ENCODE measurements around the gene SYNM.

SYNM gene

DNA sequence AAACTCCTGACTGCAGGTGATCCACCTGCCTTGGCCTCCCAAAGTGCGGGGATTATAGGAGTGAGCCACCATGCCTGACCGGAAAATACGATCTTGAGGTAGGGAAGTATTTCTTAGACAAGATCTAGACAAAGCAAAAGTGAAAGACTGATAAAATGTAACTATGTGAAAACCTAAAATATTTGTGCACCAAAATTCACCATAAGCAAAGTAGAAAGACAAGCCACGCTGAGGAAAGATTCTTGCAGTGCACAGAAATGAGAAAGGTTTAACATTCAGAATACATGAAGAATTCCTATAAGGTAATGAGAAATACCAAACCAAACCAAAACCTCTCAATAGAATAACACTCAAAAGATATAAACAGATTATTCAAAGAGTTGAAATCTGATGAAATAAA lies 35.7 kb downstream of the SYNM start:
- DNase-seq (ENCODE audit: low spot score) (no peak), FAIRE-seq (no peak)

DNA sequence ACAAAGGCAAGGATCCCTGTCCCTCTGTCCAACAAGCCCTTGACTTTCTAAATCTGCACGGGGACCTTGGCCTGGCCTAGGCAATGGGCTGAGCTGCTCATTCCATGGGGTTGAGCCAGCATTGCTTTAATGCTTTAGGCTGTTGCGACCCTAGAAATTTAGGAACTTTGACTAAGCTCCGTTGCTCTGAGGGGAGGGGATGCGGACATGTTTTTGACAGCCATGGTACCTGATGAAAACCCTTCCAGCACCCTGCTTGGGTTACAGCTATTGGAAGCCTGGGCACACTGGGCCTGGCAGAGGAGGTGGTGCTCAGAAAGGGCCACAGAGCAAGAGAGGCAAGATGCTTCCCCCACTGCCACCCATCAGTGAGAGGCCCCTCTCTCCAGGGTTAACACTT lies 37.1 kb downstream of the SYNM start:
- DNase-seq (ENCODE audit: low spot score), result no peak

GRCh38 chr15:99142562-99142961 lies 37.7 kb downstream of the SYNM start:
- DNase-seq (ENCODE audit: low spot score) (no peak), FAIRE-seq (no peak)

More for the DNA sequence above, 37.1 kb downstream of the SYNM start:
- FAIRE-seq, result no peak

GRCh38 chr15:99143242-99143641 lies 38.4 kb downstream of the SYNM start:
- FAIRE-seq, result no peak

DNA sequence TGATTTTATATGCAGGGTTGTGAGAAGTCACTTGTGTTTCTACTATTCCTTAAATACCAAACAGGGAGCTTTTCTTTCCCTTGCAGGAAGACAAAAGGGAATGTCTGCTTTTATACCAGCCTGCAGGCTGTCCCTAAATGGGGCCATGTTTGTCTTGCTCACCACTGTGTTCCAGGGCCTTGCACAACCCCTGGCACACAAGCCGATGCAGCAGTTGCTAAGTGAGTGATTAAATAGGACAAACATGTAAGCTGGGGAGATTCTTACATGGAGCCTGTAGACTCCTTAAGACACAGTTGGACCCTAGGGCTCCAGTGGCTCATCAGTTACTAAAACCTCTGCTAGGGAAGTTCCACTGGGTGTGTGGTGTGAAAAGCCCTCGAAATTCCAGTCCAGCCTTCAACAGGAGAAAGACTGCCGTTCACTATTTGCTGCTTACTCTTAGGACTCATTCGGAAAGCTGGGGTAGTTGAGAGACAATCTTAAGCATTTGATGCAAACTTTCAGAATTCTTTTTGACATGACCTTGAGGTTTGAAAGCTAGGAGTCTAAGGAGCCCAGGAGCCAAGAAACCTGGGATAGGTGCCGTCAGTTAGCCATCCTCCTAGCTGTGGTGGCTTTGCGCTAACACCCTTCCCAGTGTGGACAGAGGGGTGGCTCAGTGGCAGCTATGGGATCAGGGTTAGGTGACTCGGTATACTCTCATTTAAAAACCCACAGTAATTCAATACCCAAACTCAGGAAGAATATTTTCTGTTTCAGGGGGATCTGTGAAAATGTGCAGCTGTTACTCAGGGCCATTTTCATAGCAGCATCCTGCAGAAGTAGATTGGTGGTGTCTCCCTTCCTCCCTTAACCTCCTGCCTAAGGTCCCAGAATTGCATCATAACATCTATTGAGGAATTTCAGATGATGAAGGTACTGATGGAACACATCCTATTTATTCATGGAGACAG lies 39.1 kb downstream of the SYNM start:
- DNase-seq (ENCODE audit: low spot score) (no peak), FAIRE-seq (no peak)

More at GRCh38 chr15:99143242-99143641, 38.4 kb downstream of the SYNM start:
- no peak for DNase-seq (ENCODE audit: low spot score)

GRCh38 chr15:99145005-99145404 lies 40.1 kb downstream of the SYNM start:
- no peak for DNase-seq (ENCODE audit: low spot score)
- FAIRE-seq, result no peak

- FAIRE-seq (no peak), DNase-seq (ENCODE audit: low spot score) (no peak)
These were observed 40.9 kb downstream of the SYNM start for GRCh38 chr15:99145778-99146177.

GRCh38 chr15:99146661-99147060 lies 41.8 kb downstream of the SYNM start:
- DNase-seq (ENCODE audit: low spot score), result no peak
- FAIRE-seq, result no peak

- DNase-seq (ENCODE audit: low spot score), result no peak
- no peak for FAIRE-seq
These were observed 44.0 kb downstream of the SYNM start for GRCh38 chr15:99148851-99149276.

GRCh38 chr15:99149366-99149765 lies 44.5 kb downstream of the SYNM start:
- no peak for FAIRE-seq

DNA sequence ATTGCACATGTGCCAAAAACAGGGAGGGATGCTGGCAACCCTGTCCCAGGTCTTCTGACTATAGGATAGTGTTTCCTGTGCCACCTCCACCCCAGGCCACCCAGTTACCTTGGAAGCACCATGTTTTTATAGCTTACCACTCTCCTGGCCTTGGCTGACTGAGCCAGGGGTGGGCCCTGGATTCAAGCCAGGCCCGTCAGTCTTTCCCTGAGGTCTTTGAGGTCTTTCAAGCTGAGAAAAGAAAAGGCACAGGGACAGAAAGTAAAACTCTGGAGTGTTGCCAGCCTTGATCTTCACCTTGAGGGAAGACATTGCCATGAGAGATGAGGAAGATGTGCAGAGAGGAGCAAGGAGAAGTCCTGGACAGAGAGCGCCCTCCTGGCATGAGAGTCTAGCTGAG lies 46.3 kb downstream of the SYNM start:
- DNase-seq (ENCODE audit: low spot score) (no peak), FAIRE-seq (no peak)

More at GRCh38 chr15:99149366-99149765, 44.5 kb downstream of the SYNM start:
- no peak for DNase-seq (ENCODE audit: low spot score)

GRCh38 chr15:99153026-99153535 lies 48.2 kb downstream of the SYNM start:
- DNase-seq (ENCODE audit: low spot score) (no peak), FAIRE-seq (no peak)

DNA sequence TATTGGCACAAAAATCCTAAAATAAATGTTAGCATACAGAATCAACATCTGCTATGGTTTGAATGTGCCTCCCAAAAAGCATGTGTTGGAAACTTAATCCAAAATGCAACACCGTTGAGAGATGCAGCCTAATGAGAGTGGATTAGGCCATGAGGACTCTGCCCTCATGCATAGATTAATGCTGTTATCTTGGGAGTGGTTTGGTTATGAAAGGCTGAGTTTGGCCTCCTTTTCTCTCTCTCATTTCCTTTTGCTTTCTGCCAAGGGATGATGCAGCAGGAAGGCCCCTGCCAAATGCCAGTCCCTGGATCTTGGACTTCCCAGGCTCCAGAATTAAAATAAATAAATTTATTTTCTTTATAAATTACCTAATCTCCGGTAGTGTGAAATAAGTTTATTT lies 49.4 kb downstream of the SYNM start:
- DNase-seq (ENCODE audit: low spot score), result no peak
- no peak for FAIRE-seq

DNA sequence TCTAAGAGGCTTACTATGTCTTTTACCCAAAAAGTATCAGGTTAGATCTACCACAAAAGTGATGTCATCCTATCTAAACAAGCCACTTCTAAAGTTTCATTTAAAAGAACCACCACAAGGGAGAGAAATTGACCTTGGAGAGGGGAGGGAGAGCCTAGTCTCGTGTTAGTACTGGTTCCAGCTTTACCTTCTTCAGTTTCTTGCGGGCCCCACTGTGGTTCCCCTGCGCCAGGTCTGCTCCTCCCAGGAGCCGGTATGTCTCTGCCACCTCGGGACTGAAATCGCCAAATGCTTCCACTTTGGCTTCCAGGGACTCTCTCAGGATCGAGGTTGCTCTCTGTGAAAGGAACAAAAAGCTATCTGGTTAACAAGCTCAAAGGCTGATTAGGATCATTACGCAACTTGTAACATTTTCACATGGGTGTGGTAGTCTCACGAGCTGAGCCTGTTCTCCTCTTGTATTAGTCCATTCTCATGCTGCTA lies 51.1 kb downstream of the SYNM start:
- DNase-seq (ENCODE audit: low spot score), result no peak
- no peak for FAIRE-seq

DNA sequence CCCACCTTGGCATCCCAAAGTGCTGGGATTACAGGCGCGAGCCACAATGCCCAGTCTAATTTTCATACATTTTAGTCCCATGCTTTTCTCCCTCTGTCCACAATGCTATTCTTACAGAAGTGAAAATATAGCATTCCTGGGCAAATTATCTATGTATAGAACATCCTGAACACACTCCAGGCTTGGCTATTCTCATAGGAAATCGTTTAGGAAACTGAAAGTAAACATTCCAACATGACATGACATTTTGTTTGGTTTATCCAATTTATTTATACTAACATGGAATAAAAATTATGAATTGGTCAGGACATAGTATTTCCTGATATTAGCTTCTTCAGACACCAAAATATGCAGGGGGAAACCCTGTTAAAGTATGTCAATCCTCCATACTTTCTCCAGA lies 52.6 kb downstream of the SYNM start:
- DNase-seq (ENCODE audit: low spot score), result no peak
- no peak for FAIRE-seq

DNA sequence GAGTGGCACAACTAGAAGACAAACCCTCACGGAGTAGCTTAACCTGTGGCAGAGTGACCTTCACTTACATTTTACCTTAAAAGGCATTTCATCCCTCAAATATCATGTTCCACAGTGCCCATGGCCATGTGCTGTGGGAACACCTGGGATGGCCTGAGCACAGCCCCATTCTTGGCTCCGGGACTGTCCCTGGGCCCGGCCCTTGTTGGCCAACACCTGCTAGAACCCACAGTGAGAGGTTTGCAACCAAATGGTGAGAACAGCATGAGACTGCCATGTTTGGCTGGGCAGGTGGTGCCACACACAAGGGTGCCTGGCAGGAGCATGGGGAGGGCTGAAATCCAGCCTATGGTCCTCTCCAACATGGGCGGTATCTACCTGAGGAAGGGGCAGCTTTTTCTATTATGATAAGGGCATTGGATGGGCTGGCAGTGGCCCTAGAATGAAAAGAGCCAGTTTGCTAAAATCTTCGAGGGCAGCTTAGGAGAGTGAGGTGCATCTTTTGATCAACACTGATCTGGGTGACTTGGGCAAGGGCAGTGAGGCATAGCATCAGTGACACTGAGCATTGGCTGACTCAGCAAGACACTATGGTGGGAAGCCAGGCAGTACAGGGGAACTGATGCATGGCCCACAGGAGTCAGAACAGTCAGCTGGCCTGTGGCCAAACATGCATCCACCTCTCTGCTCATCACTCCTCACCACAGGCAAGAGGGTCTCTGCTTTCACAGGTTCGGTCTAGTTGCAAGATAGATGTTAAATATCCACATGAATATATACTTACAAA lies 53.9 kb downstream of the SYNM start:
- peak; percentile 84 for DNase-seq (ENCODE audit: low spot score)
- FAIRE-seq, result peak; percentile 77

GRCh38 chr15:99163271-99164062 lies 58.6 kb downstream of the SYNM start:
- no peak for FAIRE-seq
- no peak for DNase-seq (ENCODE audit: low spot score)

GRCh38 chr15:99164119-99164518 lies 59.2 kb downstream of the SYNM start:
- no peak for FAIRE-seq
- no peak for DNase-seq (ENCODE audit: low spot score)

DNA sequence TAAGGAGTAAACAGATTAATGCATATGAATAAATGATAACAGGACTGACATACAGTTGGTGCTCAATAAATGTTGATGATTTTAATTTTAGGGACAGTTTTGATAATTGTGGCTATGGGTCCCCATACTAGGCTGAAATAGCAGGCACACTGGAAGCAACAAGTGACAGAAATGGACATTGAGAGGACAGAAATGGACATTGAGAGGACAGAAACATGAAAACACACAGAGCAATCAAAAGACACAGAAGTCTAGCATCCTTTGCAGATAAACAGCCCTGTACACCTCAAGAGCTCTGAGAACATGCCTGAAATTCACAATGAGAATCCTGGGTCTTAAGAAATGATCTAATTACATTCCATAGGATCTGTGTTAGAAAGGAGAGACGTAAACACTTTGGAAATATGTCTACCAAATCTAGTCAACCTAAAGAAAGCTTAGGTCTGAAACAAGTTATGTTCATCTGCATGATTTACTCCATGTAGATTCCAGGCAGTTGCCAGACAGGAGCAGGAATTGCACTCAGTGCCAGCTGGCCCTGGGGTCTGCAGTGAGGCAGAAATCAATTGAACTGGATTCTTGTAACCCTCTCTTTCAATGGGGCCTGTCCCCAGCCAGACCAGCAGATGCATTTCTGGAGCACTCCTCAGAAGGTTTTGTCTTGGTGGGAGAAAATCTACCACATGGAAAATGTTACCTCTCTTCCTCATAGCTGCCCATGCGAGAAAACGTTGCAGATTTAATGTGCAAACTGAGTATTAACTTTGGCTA lies 60.3 kb downstream of the SYNM start:
- no peak for FAIRE-seq
- no peak for DNase-seq (ENCODE audit: low spot score)

- FAIRE-seq (no peak), DNase-seq (ENCODE audit: low spot score) (no peak)
These were observed 61.2 kb downstream of the SYNM start for GRCh38 chr15:99165956-99166689.
